GM18907 (cell line): Measurements from ENCODE around the gene CORIN.
"Not testable (repeated sequence)": the region's sequence is repeated elsewhere in the genome, so short reads cannot be mapped to it uniquely, and the experiment has no call there.

Experiments used
- ATAC-seq: cut with Tn5 transposase; IDR thresholded peaks from one replicate; pipeline ENCODE4 v1.9.1; 2021; ENCODE audit warnings: mild to moderate bottlenecking, moderate library complexity; ENCODE audit not compliant: unreplicated experiment

The CORIN gene

GRCh38 chr4:47695260-47695659 lies 142.6 kb downstream of the CORIN start:
- no peak for ATAC-seq

- ATAC-seq = no peak
Measured at GRCh38 chr4:47694322-47694721, 143.5 kb downstream of the CORIN start.

- no peak for ATAC-seq
Measured at GRCh38 chr4:47692691-47693090, 145.2 kb downstream of the CORIN start.

- not testable (repeated sequence) for ATAC-seq
Measured at GRCh38 chr4:47691757-47692383, 146.0 kb downstream of the CORIN start.

GRCh38 chr4:47690611-47691010 lies 147.3 kb downstream of the CORIN start:
- ATAC-seq = no peak

GRCh38 chr4:47686294-47686872 lies 151.5 kb downstream of the CORIN start:
- ATAC-seq = peak; percentile 76

GRCh38 chr4:47675806-47676205 lies 162.1 kb downstream of the CORIN start:
- ATAC-seq = no peak

GRCh38 chr4:47674144-47674543 lies 163.7 kb downstream of the CORIN start:
- ATAC-seq = no peak

- no peak for ATAC-seq
Measured at GRCh38 chr4:47672696-47673095, 165.2 kb downstream of the CORIN start.

GRCh38 chr4:47669946-47670345 lies 167.9 kb downstream of the CORIN start:
- ATAC-seq = no peak

- peak; percentile 87 for ATAC-seq
Measured at GRCh38 chr4:47668810-47669408, 169.0 kb downstream of the CORIN start.

- ATAC-seq = no peak
Measured at GRCh38 chr4:47668256-47668655, 169.6 kb downstream of the CORIN start.

GRCh38 chr4:47667552-47667951 lies 170.3 kb downstream of the CORIN start:
- no peak for ATAC-seq

- no peak for ATAC-seq
Measured at GRCh38 chr4:47664051-47664826, 173.6 kb downstream of the CORIN start.

- no peak for ATAC-seq
Measured at GRCh38 chr4:47662975-47663374, 174.9 kb downstream of the CORIN start.

GRCh38 chr4:47661741-47662140 lies 176.1 kb downstream of the CORIN start:
- no peak for ATAC-seq

- no peak for ATAC-seq
Measured at GRCh38 chr4:47659342-47659741, 178.5 kb downstream of the CORIN start.

- ATAC-seq = no peak
Measured at GRCh38 chr4:47654972-47655693, 182.7 kb downstream of the CORIN start.

- ATAC-seq = no peak
Measured at GRCh38 chr4:47652092-47652491, 185.8 kb downstream of the CORIN start.

GRCh38 chr4:47651231-47651630 lies 186.6 kb downstream of the CORIN start:
- no peak for ATAC-seq

GRCh38 chr4:47650584-47651130 lies 187.2 kb downstream of the CORIN start:
- ATAC-seq = no peak
